Measurements from ENCODE around the gene MEFV.
"Not testable (repeated sequence)": the region's sequence is repeated elsewhere in the genome, so short reads cannot be mapped to it uniquely, and the experiment has no call there.

- TF ChIP-seq POLR2A (IDR thresholded peaks at IDR 0.05; ENCODE audit: low read depth, low read length); CTCF (IDR thresholded peaks at IDR 0.05; ENCODE audit: extremely low read depth in 1 of 2, insufficient read depth in 1 of 2, low read depth in 1 of 2, low read length in 2 of 2): not testable (repeated sequence)
Observed at GRCh38 chr16:3197694-3198333, 58.6 kb downstream of the MEFV start.
